HEK293 (cell line): ENCODE results near the gene KLHDC9.

Experiments
- CTCF ChIA-PET: fragments of 350-600 bp; formaldehyde crosslinking; extraction: SDS; loops from one replicate; lab custom pipeline; 2021; ENCODE audit warnings: antibody characterized with exemption; lab: Yijun Ruan, JAX
- POLR2A ChIA-PET: fragments of 300-600 bp; formaldehyde crosslinking; extraction: SDS; loops from one replicate; lab custom pipeline; 2020; ENCODE audit warnings: antibody characterized with exemption, inconsistent platforms; lab: Yijun Ruan, JAX
- H3K27ac ChIP-seq: fragments of 200-500 bp; sonication (Bioruptor generic); 2 replicates; pipeline ENCODE4 v1.5.1; 2014; ENCODE audit warnings: low read depth, low read length, control low read depth, inconsistent platforms; ENCODE audit errors: extremely low read depth
- H3K36me3 ChIP-seq, 2 experiments: fragments of 200-500 bp in 1 of 2; sonication (Bioruptor generic) in 1 of 2; 1 replicate in 1 of 2; 2 replicates in 1 of 2; pipeline ENCODE4 v1.5.1; 2014 to 2017; ENCODE audit warnings: inconsistent platforms in 2 of 2, low read length in 2 of 2; ENCODE audit not compliant: control insufficient read depth in 2 of 2, insufficient read depth in 1 of 2
- H3K4me1 ChIP-seq: fragments of 200-500 bp; sonication (Bioruptor generic); 2 replicates; pipeline ENCODE4 v1.5.1; 2014; ENCODE audit warnings: mild to moderate bottlenecking, low read length, inconsistent platforms; ENCODE audit not compliant: control insufficient read depth, insufficient read depth
- H3K4me3 ChIP-seq: 2 replicates; pipeline ENCODE4 v1.5.1; 2011; ENCODE audit warnings: low read depth, mild to moderate bottlenecking, control low read depth, low read length, moderate library complexity
- H3K9me3 ChIP-seq: fragments of 200-500 bp; sonication (Bioruptor generic); 2 replicates; pipeline ENCODE4 v1.5.1; 2014; ENCODE audit warnings: low read depth, low read length, inconsistent platforms; ENCODE audit not compliant: control insufficient read depth, insufficient read depth
- GLI2 ChIP-seq: fragments of 450-650 bp; formaldehyde crosslinking; IDR thresholded peaks from 2 replicates; pipeline ENCODE4; 2017; ENCODE audit warnings: missing biosample characterization, missing genetic modification characterization, low read depth, borderline replicate concordance
- IKZF3 ChIP-seq: fragments of 450-650 bp; IDR thresholded peaks from 2 replicates; pipeline ENCODE4 v1.5.0; 2018; ENCODE audit warnings: missing biosample characterization, mild to moderate bottlenecking, missing genetic modification characterization, moderate library complexity
- SP2 ChIP-seq: fragments of 450-650 bp; formaldehyde crosslinking; IDR thresholded peaks from 2 replicates; pipeline ENCODE4 v1.5.1; 2016; ENCODE audit warnings: missing biosample characterization, missing genetic modification characterization
- ZEB2 ChIP-seq: fragments of 450-650 bp; formaldehyde crosslinking; IDR thresholded peaks from 2 replicates; pipeline ENCODE4 v1.5.1; 2016; ENCODE audit warnings: missing biosample characterization, missing genetic modification characterization
- ZFP41 ChIP-seq: fragments of 450-650 bp; formaldehyde crosslinking; IDR thresholded peaks from 2 replicates; pipeline ENCODE4 v1.5.1; 2016; ENCODE audit warnings: missing biosample characterization, missing genetic modification characterization, borderline replicate concordance
- ZIC2 ChIP-seq: fragments of 450-650 bp; formaldehyde crosslinking; IDR thresholded peaks from 2 replicates; pipeline ENCODE4 v1.5.1; 2016; ENCODE audit warnings: missing biosample characterization, missing genetic modification characterization
- ZNF169 ChIP-seq: fragments of 450-650 bp; formaldehyde crosslinking; IDR thresholded peaks from 2 replicates; pipeline ENCODE4 v1.5.1; 2016; ENCODE audit warnings: missing biosample characterization, missing genetic modification characterization
- ZNF174 ChIP-seq: fragments of 450-650 bp; formaldehyde crosslinking; IDR thresholded peaks from 2 replicates; pipeline ENCODE4 v1.5.0; 2017; ENCODE audit warnings: missing biosample characterization, mild to moderate bottlenecking, missing genetic modification characterization
- ZNF19 ChIP-seq: fragments of 450-650 bp; formaldehyde crosslinking; IDR thresholded peaks from 2 replicates; pipeline ENCODE4; 2016; ENCODE audit warnings: missing biosample characterization, missing genetic modification characterization, low read depth
- ZNF23 ChIP-seq: fragments of 450-650 bp; formaldehyde crosslinking; IDR thresholded peaks from 2 replicates; pipeline ENCODE4 v1.5.1; 2016; ENCODE audit warnings: missing biosample characterization, missing genetic modification characterization, borderline replicate concordance
- ZNF266 ChIP-seq: fragments of 450-650 bp; formaldehyde crosslinking; IDR thresholded peaks from 2 replicates; pipeline ENCODE4 v1.5.1; 2016; ENCODE audit warnings: missing biosample characterization, missing genetic modification characterization, low read depth
- ZNF292 ChIP-seq: fragments of 450-650 bp; formaldehyde crosslinking; IDR thresholded peaks from 2 replicates; pipeline ENCODE4 v1.5.1; 2016; ENCODE audit warnings: low read depth, missing biosample characterization, missing genetic modification characterization, borderline replicate concordance
- ZNF426 ChIP-seq: fragments of 450-650 bp; formaldehyde crosslinking; IDR thresholded peaks from 2 replicates; pipeline ENCODE4 v1.5.1; 2017; ENCODE audit warnings: missing biosample characterization, missing genetic modification characterization, mild to moderate bottlenecking, inconsistent platforms, moderate library complexity
- ZNF48 ChIP-seq: fragments of 450-650 bp; formaldehyde crosslinking; IDR thresholded peaks from 2 replicates; pipeline ENCODE4 v1.5.1; 2016; ENCODE audit warnings: missing biosample characterization, missing genetic modification characterization
- ZNF521 ChIP-seq: fragments of 450-650 bp; formaldehyde crosslinking; IDR thresholded peaks from 2 replicates; pipeline ENCODE4 v1.5.1; 2017; ENCODE audit warnings: missing biosample characterization, mild to moderate bottlenecking, missing genetic modification characterization
- ZNF600 ChIP-seq: fragments of 450-650 bp; formaldehyde crosslinking; IDR thresholded peaks from 2 replicates; pipeline ENCODE4 v1.5.1; 2016; ENCODE audit warnings: missing biosample characterization, missing genetic modification characterization
- ZNF777 ChIP-seq: fragments of 450-650 bp; formaldehyde crosslinking; IDR thresholded peaks from 2 replicates; pipeline ENCODE4 v1.5.1; 2017; ENCODE audit warnings: missing biosample characterization, missing genetic modification characterization, borderline replicate concordance
- ZSCAN23 ChIP-seq: fragments of 450-650 bp; formaldehyde crosslinking; IDR thresholded peaks from 2 replicates; pipeline ENCODE4 v1.5.1; 2016; ENCODE audit warnings: missing biosample characterization, missing genetic modification characterization
- ZSCAN30 ChIP-seq: fragments of 450-650 bp; IDR thresholded peaks from 2 replicates; pipeline ENCODE4 v1.5.1; 2018; ENCODE audit warnings: missing biosample characterization, mild to moderate bottlenecking, missing genetic modification characterization, moderate library complexity
- ZXDB ChIP-seq: fragments of 450-650 bp; formaldehyde crosslinking; IDR thresholded peaks from 2 replicates; pipeline ENCODE4 v1.5.1; 2016; ENCODE audit warnings: missing biosample characterization, missing genetic modification characterization
- TF ChIP-seq, protein P1 (sequence below): fragments of 450-650 bp; formaldehyde crosslinking; IDR thresholded peaks from 2 replicates; pipeline ENCODE4 v1.5.1; 2016; ENCODE audit warnings: missing biosample characterization, missing genetic modification characterization
- TF ChIP-seq, protein P2 (sequence below): fragments of 450-650 bp; formaldehyde crosslinking; IDR thresholded peaks from 2 replicates; pipeline ENCODE4 v1.5.1; 2016; ENCODE audit warnings: missing biosample characterization, missing genetic modification characterization
- TF ChIP-seq, protein P3 (sequence below): fragments of 450-650 bp; formaldehyde crosslinking; IDR thresholded peaks from 2 replicates; pipeline ENCODE4 v1.5.0; 2017; ENCODE audit warnings: missing biosample characterization, missing genetic modification characterization, borderline replicate concordance
- TF ChIP-seq, protein P4 (sequence below): fragments of 450-650 bp; formaldehyde crosslinking; IDR thresholded peaks from 2 replicates; pipeline ENCODE4 v1.5.1; 2017; ENCODE audit warnings: missing biosample characterization, missing genetic modification characterization
- TF ChIP-seq, protein P5 (sequence below): fragments of 450-650 bp; formaldehyde crosslinking; IDR thresholded peaks from 2 replicates; pipeline ENCODE4 v1.5.1; 2017; ENCODE audit warnings: missing biosample characterization, missing genetic modification characterization

The KLHDC9 gene

DNA sequence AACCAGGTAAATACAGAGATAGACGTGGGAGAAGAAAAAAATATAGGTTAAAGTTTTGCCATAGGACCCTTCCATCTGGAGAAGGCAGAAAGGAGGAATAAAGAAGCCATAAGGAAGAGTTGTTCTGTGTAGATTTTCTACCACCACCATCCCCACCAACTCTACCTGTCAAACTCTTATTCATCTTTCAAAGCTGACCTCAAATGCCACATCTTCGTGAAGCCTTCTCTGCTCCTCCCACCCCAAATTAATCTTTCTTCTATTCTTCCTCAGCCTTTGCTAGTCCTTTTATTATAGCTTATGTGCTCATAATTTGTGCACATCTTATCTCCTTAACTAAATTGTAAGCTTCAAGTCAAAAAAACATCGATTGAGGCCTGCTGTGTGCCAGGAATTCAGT, 7.5 kb upstream of the KLHDC9 start:
- Histone ChIP-seq H3K4me3 (no peak overlapping the region), H3K27ac (no peak overlapping the region), H3K4me1 (no peaks in the 10 kb centered on the region), H3K9me3 (no peaks in the 10 kb centered on the region), H3K36me3 (no peaks in the 10 kb centered on the region)
- CTCF ChIA-PET = no interaction called here
- no peak for TF ChIP-seq ZNF426
- TF ChIP-seq ZNF174 (tag by site-specific recombination) = no peak
- no peak for TF ChIP-seq ZNF23 (tag by site-specific recombination)
- TF ChIP-seq SP2 = no peak
- TF ChIP-seq, protein P1, sequence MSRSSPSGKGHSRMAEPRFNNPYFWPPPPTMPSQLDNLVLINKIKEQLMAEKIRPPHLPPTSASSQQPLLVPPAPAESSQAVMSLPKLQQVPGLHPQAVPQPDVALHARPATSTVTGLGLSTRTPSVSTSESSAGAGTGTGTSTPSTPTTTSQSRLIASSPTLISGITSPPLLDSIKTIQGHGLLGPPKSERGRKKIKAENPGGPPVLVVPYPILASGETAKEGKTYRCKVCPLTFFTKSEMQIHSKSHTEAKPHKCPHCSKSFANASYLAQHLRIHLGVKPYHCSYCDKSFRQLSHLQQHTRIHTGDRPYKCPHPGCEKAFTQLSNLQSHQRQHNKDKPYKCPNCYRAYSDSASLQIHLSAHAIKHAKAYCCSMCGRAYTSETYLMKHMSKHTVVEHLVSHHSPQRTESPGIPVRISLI (tag by site-specific recombination) = no peak
- no peak for TF ChIP-seq ZNF169 (tag by site-specific recombination)
- TF ChIP-seq, protein P2, sequence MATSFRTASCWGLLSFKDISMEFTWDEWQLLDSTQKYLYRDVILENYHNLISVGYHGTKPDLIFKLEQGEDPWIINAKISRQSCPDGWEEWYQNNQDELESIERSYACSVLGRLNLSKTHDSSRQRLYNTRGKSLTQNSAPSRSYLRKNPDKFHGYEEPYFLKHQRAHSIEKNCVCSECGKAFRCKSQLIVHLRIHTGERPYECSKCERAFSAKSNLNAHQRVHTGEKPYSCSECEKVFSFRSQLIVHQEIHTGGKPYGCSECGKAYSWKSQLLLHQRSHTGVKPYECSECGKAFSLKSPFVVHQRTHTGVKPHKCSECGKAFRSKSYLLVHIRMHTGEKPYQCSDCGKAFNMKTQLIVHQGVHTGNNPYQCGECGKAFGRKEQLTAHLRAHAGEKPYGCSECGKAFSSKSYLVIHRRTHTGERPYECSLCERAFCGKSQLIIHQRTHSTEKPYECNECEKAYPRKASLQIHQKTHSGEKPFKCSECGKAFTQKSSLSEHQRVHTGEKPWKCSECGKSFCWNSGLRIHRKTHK = no peak
- TF ChIP-seq ZEB2 (tag by site-specific recombination) = no peak
- no peak for TF ChIP-seq ZNF521 (tag by site-specific recombination)
- TF ChIP-seq ZFP41 (tag by site-specific recombination) = no peak
- POLR2A ChIA-PET = interaction anchor here (0.6 kb wide), 1 partner anchor 64 kb away, joined by 8 read pairs; no protein-coding TSS in a partner anchor

DNA sequence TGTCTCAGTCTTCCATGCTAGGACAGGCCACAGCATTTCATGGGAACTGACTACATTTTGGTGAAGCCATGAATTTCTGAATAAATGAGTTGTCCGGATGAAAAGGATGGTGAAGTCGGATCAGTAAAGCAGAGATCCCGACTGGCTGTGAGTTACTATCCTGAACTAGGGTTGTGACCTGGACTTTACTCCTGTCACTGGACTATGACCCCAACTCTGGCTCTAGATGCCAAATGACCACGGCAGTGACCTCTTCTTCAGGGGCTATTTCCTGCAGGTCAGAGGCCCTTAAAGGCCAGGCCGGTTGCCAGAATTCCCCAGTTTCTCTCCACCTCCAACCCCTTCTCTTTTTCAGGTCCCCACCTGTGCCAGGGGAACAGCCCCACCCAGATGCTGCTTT, 7.1 kb upstream of the KLHDC9 start:
- Histone ChIP-seq H3K36me3 (no peaks in the 10 kb centered on the region), H3K27ac (no peak overlapping the region), H3K4me3 (no peak overlapping the region), H3K9me3 (no peaks in the 10 kb centered on the region), H3K4me1 (no peaks in the 10 kb centered on the region)
- ChIA-PET POLR2A (no interaction called here), CTCF (no interaction called here)
- TF ChIP-seq ZNF19 = no peak
- no peak for TF ChIP-seq ZNF600 (tag by site-specific recombination)
- TF ChIP-seq ZNF266 = no peak
- TF ChIP-seq, protein P3, sequence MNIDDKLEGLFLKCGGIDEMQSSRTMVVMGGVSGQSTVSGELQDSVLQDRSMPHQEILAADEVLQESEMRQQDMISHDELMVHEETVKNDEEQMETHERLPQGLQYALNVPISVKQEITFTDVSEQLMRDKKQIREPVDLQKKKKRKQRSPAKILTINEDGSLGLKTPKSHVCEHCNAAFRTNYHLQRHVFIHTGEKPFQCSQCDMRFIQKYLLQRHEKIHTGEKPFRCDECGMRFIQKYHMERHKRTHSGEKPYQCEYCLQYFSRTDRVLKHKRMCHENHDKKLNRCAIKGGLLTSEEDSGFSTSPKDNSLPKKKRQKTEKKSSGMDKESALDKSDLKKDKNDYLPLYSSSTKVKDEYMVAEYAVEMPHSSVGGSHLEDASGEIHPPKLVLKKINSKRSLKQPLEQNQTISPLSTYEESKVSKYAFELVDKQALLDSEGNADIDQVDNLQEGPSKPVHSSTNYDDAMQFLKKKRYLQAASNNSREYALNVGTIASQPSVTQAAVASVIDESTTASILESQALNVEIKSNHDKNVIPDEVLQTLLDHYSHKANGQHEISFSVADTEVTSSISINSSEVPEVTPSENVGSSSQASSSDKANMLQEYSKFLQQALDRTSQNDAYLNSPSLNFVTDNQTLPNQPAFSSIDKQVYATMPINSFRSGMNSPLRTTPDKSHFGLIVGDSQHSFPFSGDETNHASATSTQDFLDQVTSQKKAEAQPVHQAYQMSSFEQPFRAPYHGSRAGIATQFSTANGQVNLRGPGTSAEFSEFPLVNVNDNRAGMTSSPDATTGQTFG (tag by site-specific recombination) = no peak
- TF ChIP-seq, protein P4, sequence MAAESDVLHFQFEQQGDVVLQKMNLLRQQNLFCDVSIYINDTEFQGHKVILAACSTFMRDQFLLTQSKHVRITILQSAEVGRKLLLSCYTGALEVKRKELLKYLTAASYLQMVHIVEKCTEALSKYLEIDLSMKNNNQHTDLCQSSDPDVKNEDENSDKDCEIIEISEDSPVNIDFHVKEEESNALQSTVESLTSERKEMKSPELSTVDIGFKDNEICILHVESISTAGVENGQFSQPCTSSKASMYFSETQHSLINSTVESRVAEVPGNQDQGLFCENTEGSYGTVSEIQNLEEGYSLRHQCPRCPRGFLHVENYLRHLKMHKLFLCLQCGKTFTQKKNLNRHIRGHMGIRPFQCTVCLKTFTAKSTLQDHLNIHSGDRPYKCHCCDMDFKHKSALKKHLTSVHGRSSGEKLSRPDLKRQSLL (tag by site-specific recombination) = no peak
- TF ChIP-seq, protein P1 (tag by site-specific recombination) = no peak
- TF ChIP-seq ZNF777 = no peak
- TF ChIP-seq, protein P5, sequence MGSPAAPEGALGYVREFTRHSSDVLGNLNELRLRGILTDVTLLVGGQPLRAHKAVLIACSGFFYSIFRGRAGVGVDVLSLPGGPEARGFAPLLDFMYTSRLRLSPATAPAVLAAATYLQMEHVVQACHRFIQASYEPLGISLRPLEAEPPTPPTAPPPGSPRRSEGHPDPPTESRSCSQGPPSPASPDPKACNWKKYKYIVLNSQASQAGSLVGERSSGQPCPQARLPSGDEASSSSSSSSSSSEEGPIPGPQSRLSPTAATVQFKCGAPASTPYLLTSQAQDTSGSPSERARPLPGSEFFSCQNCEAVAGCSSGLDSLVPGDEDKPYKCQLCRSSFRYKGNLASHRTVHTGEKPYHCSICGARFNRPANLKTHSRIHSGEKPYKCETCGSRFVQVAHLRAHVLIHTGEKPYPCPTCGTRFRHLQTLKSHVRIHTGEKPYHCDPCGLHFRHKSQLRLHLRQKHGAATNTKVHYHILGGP (tag by site-specific recombination) = no peak
- TF ChIP-seq IKZF3 (tag by site-specific recombination) = no peak
- TF ChIP-seq ZNF48 (tag by site-specific recombination) = no peak
- TF ChIP-seq ZXDB (tag by site-specific recombination) = no peak
- no peak for TF ChIP-seq ZNF292 (tag by site-specific recombination)
- TF ChIP-seq ZSCAN23 = no peak
- no peak for TF ChIP-seq GLI2 (tag by site-specific recombination)
- TF ChIP-seq ZNF169 (tag by site-specific recombination) = no peak
- TF ChIP-seq ZSCAN30 = no peak
- no peak for TF ChIP-seq ZIC2 (tag by site-specific recombination)
